Measurements from ENCODE around the gene LRTM2.

DNA sequence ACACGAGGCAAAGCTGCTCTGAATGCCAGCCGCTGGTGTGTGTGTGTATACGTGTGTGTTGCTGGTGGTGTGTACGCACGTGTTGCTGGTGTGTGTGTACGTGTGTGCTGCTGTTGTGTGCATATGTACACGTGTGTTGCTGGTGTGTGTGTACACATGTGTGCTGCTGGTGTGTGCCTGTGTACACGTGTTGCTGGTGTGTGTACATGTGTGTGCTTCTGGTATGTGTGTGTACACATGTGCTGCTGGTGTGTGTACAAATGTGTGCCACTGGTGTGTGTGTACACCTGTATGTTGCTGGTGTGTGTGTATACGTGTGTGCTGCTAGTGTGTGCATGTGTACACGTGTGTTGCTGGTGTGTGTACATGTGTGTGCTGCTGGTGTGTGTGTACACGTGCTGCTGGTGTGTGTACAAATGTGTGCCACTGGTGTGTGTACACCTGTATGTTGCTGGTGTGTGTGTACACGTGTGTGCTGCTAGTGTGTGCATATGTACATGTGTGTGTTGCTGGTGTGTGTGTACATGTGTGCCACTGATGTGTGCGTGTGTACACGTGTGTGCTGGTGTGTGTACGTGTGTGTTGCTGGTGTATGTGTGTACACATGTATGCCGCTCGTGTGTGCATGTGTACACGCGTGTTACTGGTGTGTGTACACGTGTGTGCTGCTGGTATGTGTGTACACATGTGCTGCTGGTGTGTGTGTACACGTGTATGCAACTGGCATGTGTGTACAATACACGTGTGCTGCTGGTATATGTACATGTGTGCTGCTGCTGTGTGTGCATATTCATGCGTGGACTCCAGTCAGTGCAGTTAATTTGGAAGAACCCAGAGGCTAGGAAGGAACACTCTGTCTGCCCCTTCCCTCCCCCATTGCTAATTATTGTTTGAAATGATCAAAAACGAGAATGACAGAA is 50.9 kb downstream of the LRTM2 start:
- TF ChIP-seq, protein P1, sequence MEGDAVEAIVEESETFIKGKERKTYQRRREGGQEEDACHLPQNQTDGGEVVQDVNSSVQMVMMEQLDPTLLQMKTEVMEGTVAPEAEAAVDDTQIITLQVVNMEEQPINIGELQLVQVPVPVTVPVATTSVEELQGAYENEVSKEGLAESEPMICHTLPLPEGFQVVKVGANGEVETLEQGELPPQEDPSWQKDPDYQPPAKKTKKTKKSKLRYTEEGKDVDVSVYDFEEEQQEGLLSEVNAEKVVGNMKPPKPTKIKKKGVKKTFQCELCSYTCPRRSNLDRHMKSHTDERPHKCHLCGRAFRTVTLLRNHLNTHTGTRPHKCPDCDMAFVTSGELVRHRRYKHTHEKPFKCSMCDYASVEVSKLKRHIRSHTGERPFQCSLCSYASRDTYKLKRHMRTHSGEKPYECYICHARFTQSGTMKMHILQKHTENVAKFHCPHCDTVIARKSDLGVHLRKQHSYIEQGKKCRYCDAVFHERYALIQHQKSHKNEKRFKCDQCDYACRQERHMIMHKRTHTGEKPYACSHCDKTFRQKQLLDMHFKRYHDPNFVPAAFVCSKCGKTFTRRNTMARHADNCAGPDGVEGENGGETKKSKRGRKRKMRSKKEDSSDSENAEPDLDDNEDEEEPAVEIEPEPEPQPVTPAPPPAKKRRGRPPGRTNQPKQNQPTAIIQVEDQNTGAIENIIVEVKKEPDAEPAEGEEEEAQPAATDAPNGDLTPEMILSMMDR (IDR thresholded peaks at IDR 0.05 in 2 of 3, conservative IDR thresholded peaks at IDR 0.05 in 1 of 3; ENCODE audit: insufficient read depth in 2 of 3, low read depth in 1 of 3, low read length in 3 of 3) = no peak
- TF ChIP-seq ZNF23 (CRISPR knock-in tag; IDR thresholded peaks at IDR 0.05) = no peak
- TF ChIP-seq ZBTB8A (IDR thresholded peaks at IDR 0.05; ENCODE audit: partially characterized antibody) = no peak
- TF ChIP-seq POU5F1 (IDR thresholded peaks at IDR 0.05; ENCODE audit: borderline replicate concordance, low read depth, low read length, partially characterized antibody) = no peak
- TF ChIP-seq, protein P2, sequence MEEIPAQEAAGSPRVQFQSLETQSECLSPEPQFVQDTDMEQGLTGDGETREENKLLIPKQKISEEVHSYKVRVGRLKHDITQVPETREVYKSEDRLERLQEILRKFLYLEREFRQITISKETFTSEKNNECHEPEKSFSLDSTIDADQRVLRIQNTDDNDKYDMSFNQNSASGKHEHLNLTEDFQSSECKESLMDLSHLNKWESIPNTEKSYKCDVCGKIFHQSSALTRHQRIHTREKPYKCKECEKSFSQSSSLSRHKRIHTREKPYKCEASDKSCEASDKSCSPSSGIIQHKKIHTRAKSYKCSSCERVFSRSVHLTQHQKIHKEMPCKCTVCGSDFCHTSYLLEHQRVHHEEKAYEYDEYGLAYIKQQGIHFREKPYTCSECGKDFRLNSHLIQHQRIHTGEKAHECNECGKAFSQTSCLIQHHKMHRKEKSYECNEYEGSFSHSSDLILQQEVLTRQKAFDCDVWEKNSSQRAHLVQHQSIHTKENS (CRISPR knock-in tag; IDR thresholded peaks at IDR 0.05) = no peak
- TF ChIP-seq TAF1 (IDR thresholded peaks at IDR 0.05; ENCODE audit: control insufficient read depth, extremely low read depth, insufficient read depth, low read length, severe bottlenecking) = no peak
- no peak for TF ChIP-seq ZNF507 (tag; conservative IDR thresholded peaks at IDR 0.05)
- TF ChIP-seq, protein P3, sequence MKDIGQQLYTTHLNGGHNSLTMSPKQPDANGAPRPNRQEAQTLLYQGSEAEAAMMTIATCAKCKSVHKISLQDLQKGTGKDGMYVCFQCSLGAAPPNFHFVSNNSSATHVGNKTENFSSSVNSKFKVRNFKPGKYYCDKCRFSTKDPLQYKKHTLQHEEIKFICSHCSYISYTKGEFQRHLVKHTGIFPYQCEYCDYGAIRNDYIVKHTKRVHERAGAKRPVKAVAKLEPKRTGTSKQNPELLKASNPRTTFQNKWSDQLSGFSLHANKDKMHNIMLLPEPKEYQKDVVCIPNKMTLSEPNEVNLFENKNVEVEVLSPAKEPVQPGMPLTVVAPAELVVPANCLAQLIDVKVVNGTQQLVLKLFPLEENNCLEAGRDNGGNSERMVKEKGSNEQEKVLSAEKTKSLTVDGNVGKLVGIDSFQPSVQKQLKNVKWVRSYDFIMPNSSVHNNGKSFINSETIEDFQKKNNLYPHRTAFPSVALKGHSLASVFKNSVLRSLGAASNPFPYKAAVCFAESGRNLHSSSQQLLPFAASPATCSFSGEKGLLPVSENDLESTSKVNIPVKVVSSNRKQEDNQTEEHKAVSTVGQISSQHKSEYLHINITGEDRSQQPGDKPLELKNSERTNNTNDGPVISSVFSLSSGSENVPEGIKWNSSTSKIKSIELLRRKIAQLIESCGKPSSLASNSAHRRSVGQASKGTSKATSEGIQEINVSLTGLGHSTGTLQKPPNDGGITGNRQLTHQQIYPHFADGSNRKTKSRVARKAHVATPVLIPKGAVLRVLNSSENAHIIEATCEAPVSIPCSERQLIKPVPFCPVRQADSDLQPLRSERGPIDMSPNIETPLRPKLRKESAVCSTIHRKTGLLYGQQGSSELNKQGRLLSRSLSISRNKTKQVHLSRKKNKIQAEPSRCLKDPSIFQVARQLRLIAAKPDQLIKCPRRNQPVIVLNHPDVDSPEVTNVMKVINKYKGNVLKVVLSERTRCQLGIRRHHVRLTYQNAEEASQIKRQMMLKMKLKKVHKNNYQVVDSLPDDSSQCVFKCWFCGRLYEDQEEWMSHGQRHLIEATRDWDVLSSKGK (CRISPR knock-in tag; IDR thresholded peaks at IDR 0.05) = no peak

Measured in K562 (cell line).